ENCODE results near the gene SORT1. TPM values are rescaled to one million over a fixed set of nuclear protein-coding genes. Genes with fewer than 3 reads are reported as not detected.
A peak's percentile ranks its signal among the peaks of the same experiment; 100 is the strongest.

The SORT1 gene
- total RNA-seq, 1 experiment from 2014 or later, result 47.9 TPM

DNA sequence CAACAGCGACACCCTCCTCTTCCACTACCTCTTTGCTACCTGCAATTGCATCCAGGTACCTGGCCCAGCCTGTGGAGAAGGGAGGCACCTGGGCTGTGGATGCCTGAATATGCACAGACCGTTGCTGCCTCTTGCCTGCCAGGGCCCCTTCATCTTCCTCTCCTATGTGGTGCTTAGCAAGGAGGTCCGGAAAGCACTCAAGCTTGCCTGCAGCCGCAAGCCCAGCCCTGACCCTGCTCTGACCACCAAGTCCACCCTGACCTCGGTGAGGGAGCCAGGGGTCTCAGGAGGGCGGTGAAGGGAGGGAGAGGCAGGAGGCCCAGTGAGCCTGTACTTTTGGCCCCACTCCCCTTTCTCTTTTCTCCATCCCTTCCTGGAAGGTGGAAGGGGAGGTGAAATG lies 126.3 kb downstream of the SORT1 start:
- Mint-ChIP-seq H3K4me1 (peaks cover 21 to 23% of the 10 kb centered on the region in 2 experiments), H3K4me3 (no peak overlapping the region), H3K27ac (peak overlapping the region; percentile 17 to 81 (median 28); a peak in 2 of 7 replicates), H3K36me3 (ENCODE audit: insufficient read depth in 1 of 3, low read depth in 3 of 3) (peaks cover 9 to 48% (median 47%) of the 10 kb centered on the region in 3 experiments; a peak in 6 of 7 replicates), H3K27me3 (ENCODE audit: low read depth) (no peaks in the 10 kb centered on the region), H3K9me3 (no peaks in the 10 kb centered on the region; a peak in 1 of 5 replicates)
- WGBS (ENCODE audit: extremely low coverage, insufficient read length, low lambda C conversion rate), result no CpG with 5 or more reads among the region's 6 CpGs
- DNase-seq, result no peak
- Histone ChIP-seq H2AFZ (ENCODE audit: low read length) (no peak overlapping the region), H2BK120ac (ENCODE audit: low read depth, low read length, poor library complexity, severe bottlenecking) (no peak overlapping the region), H3K4me2 (ENCODE audit: insufficient read depth, insufficient read length, low read length) (no peak overlapping the region), H4K8ac (replicated peaks; ENCODE audit: insufficient read length, low read depth, low read length) (no peak overlapping the region), H2BK12ac (ENCODE audit: insufficient read length, low read depth, low read length) (no peak overlapping the region), H3K79me2 (ENCODE audit: insufficient read depth, low read length) (no peaks in the 10 kb centered on the region), H2BK15ac (ENCODE audit: low read depth, low read length) (no peak overlapping the region), H2BK5ac (ENCODE audit: insufficient read length, low read length) (no peak overlapping the region), H4K20me1 (ENCODE audit: control insufficient read depth, insufficient read depth, insufficient read length) (no peaks in the 10 kb centered on the region), H4K91ac (ENCODE audit: insufficient read length, low read depth, low read length) (no peak overlapping the region), H3K27ac (ENCODE audit: insufficient read length, low read depth, low read length) (no peak overlapping the region), H2AK5ac (ENCODE audit: insufficient read length, low read length) (no peak overlapping the region), H3K14ac (ENCODE audit: insufficient read depth, low read length) (no peak overlapping the region), H3K23me2 (ENCODE audit: insufficient read length, low read depth, low read length, poor library complexity, severe bottlenecking) (no peaks in the 10 kb centered on the region), H3K9ac (ENCODE audit: extremely low read depth, insufficient read length, low read length) (no peak overlapping the region), H2BK20ac (ENCODE audit: low read depth, low read length, poor library complexity, severe bottlenecking) (no peak overlapping the region), H3T11ph (ENCODE audit: low read length) (no peak overlapping the region), H3K27me3 (ENCODE audit: insufficient read depth, low read length) (no peaks in the 10 kb centered on the region), H3K56ac (ENCODE audit: insufficient read length, low read depth, low read length) (no peak overlapping the region), H3K9me3 (ENCODE audit: control insufficient read depth, low read depth, low read length) (no peaks in the 10 kb centered on the region), H3K23ac (ENCODE audit: insufficient read length, low read depth, low read length) (no peak overlapping the region), H4K5ac (ENCODE audit: insufficient read length, low read depth, low read length) (no peak overlapping the region), H3K18ac (ENCODE audit: insufficient read length, low read depth, low read length) (no peak overlapping the region), H3K79me1 (ENCODE audit: insufficient read depth, low read depth, low read length, poor library complexity, severe bottlenecking) (no peaks in the 10 kb centered on the region), H3K4ac (ENCODE audit: low read depth, low read length) (no peak overlapping the region), H3K4me1 (ENCODE audit: insufficient read depth, low read length) (no peaks in the 10 kb centered on the region; the same call in 1 of the 2 replicates)
- TF ChIP-seq, protein P1, sequence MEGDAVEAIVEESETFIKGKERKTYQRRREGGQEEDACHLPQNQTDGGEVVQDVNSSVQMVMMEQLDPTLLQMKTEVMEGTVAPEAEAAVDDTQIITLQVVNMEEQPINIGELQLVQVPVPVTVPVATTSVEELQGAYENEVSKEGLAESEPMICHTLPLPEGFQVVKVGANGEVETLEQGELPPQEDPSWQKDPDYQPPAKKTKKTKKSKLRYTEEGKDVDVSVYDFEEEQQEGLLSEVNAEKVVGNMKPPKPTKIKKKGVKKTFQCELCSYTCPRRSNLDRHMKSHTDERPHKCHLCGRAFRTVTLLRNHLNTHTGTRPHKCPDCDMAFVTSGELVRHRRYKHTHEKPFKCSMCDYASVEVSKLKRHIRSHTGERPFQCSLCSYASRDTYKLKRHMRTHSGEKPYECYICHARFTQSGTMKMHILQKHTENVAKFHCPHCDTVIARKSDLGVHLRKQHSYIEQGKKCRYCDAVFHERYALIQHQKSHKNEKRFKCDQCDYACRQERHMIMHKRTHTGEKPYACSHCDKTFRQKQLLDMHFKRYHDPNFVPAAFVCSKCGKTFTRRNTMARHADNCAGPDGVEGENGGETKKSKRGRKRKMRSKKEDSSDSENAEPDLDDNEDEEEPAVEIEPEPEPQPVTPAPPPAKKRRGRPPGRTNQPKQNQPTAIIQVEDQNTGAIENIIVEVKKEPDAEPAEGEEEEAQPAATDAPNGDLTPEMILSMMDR (conservative IDR thresholded peaks at IDR 0.05), result no peak
